Central memory CD8-positive, alpha-beta T cell (primary cell): ENCODE results near the gene ANGPTL8.

Experiments used
- ATAC-seq: fragments of 150-1000 bp; cut with Tn5 transposase; replicated peaks from 2 replicates; pipeline ENCODE4 v1.10.0; 2022; ENCODE audit warnings: mild to moderate bottlenecking, moderate FRiP score, moderate number of reproducible peaks; ENCODE audit not compliant: poor library complexity, severe bottlenecking; ENCODE audit errors: extremely low read depth
- DNase-seq, 2 donors: peaks; one replicate each; pipeline ENCODE4 v3.0.0; 2021; ENCODE audit warnings: low spot score in 2 of 2
- H3K27ac Mint-ChIP-seq: one replicate; pipeline ENCODE4 v1.8.0; 2022; ENCODE audit warnings: low read depth, mild to moderate bottlenecking, moderate library complexity, mixed read lengths
- H3K27me3 Mint-ChIP-seq: one replicate; pipeline ENCODE4 v1.8.0; 2022; ENCODE audit warnings: mixed read lengths
- H3K36me3 Mint-ChIP-seq: one replicate; pipeline ENCODE4 v1.8.0; 2022; ENCODE audit warnings: mild to moderate bottlenecking, moderate library complexity, mixed read lengths; ENCODE audit not compliant: insufficient read depth
- H3K4me1 Mint-ChIP-seq: one replicate; pipeline ENCODE4 v1.8.0; 2022; ENCODE audit warnings: mixed read lengths
- H3K4me3 Mint-ChIP-seq: one replicate; pipeline ENCODE4 v1.8.0; 2022; ENCODE audit warnings: mild to moderate bottlenecking, moderate library complexity, mixed read lengths
- H3K9me3 Mint-ChIP-seq: one replicate; pipeline ENCODE4 v1.8.0; 2022; ENCODE audit warnings: mixed read lengths

Gene ANGPTL8

DNA sequence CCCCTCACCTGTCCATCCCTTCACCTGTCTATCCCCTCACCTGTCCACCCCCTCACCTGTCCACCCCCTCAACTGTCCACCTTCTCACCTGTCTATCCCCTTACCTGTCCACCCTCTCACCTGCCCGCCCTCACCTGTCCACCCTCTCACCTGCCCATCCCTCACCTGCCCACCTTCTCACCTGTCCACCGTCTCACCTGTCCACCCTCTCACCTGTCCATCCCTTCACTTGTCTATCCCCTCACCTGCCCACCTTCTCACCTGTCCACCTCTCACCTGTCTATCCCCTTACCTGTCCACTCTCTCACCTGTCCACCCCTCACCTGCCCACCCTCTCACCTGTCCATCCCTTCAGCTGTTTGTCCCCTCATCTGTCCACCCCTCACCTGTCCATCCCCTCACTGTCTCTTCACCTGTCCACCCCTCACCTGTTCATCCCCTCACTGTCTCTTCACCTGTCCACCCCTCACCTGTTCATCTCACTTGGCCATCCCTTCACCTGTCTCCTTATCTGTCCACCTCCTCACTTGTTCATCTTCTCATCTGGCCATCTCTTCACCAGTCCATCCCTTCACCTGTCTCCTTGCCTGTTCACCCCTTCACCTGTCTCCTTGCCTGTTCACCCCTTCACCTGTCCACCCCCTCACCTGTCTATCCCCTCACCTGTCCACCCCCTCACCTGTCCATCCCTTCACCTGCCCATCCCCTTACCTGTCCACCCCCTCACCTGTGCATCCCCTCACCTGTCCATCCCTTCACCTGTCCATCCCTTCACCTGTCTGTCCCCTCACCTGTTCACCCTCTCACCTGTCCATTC, 29.4 kb upstream of the ANGPTL8 start:
- DNase-seq (no peak), ATAC-seq (no peak)
- H3K27ac Mint-ChIP-seq: peak overlapping the region; percentile 20
- H3K36me3 Mint-ChIP-seq: peaks cover 4% of the 10 kb centered on the region
- peaks cover 10% of the 10 kb centered on the region for H3K27me3 Mint-ChIP-seq
- no peaks in the 10 kb centered on the region for H3K4me1 Mint-ChIP-seq
- no peak overlapping the region for H3K4me3 Mint-ChIP-seq
- H3K9me3 Mint-ChIP-seq: no peaks in the 10 kb centered on the region

- Mint-ChIP-seq H3K4me1 (no peaks in the 10 kb centered on the region), H3K4me3 (no peak overlapping the region), H3K36me3 (peaks cover 4% of the 10 kb centered on the region), H3K27me3 (peaks cover 6% of the 10 kb centered on the region), H3K27ac (no peak overlapping the region), H3K9me3 (no peaks in the 10 kb centered on the region)
- ATAC-seq (no peak), DNase-seq (no peak)
Measured at GRCh38 chr19:11210656-11210928, 28.8 kb upstream of the ANGPTL8 start.

GRCh38 chr19:11214387-11214786, 25.0 kb upstream of the ANGPTL8 start:
- H3K4me3 Mint-ChIP-seq: no peak overlapping the region
- H3K36me3 Mint-ChIP-seq: no peaks in the 10 kb centered on the region
- H3K4me1 Mint-ChIP-seq: no peaks in the 10 kb centered on the region
- DNase-seq (no peak), ATAC-seq (no peak)
- H3K27me3 Mint-ChIP-seq: no peaks in the 10 kb centered on the region
- H3K9me3 Mint-ChIP-seq: no peaks in the 10 kb centered on the region
- no peak overlapping the region for H3K27ac Mint-ChIP-seq

GRCh38 chr19:11221082-11221598, 18.3 kb upstream of the ANGPTL8 start:
- DNase-seq (no peak), ATAC-seq (no peak)
- peaks cover 10% of the 10 kb centered on the region for H3K9me3 Mint-ChIP-seq
- H3K27ac Mint-ChIP-seq: peak overlapping the region; percentile 20
- H3K4me3 Mint-ChIP-seq: no peak overlapping the region
- H3K4me1 Mint-ChIP-seq: no peaks in the 10 kb centered on the region
- no peaks in the 10 kb centered on the region for H3K36me3 Mint-ChIP-seq
- no peaks in the 10 kb centered on the region for H3K27me3 Mint-ChIP-seq

DNA sequence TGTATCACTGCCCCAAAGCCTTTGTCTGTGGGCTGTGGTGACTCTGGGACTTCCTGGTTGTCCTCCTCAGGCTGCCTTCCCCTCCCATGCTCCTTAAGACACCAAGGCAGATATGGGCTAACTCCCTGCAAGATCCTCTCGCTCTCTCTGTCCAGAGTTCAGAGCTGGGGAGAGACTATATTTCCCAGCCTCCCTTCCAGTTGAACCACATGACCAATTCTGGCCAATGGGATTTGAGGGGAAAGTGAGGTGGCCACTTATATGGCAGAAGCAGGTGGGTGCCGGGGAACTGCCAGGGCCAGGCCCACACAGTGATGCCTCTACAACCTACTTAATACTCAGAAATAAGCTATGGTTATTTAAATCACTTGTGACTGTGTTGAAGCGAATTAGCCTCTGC, 16.2 kb upstream of the ANGPTL8 start:
- H3K4me1 Mint-ChIP-seq: no peaks in the 10 kb centered on the region
- no peaks in the 10 kb centered on the region for H3K36me3 Mint-ChIP-seq
- peaks cover 8% of the 10 kb centered on the region for H3K27me3 Mint-ChIP-seq
- H3K4me3 Mint-ChIP-seq: no peak overlapping the region
- H3K9me3 Mint-ChIP-seq: peaks cover 10% of the 10 kb centered on the region
- H3K27ac Mint-ChIP-seq: no peak overlapping the region
- DNase-seq (no peak), ATAC-seq (no peak)

DNA sequence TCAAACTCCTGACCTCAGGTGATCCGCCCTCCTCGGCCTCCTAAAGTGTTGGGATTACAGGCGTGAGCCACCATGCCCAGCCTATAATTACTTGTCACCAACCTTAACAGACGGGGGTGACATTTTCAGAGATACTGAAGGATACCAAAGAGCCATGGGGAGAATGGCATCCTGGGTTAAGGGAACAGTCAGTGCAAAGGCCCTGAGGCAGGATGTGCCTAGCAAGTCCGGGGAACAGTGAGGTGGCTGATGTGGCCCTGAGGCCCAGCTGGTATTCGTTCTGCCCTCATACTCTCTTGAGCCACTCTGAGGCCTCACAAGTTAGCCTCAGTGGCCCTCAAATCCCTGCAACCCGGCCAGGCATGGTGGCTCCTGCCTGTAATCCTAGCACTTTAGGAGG, 15.0 kb upstream of the ANGPTL8 start:
- DNase-seq (no peak), ATAC-seq (no peak)
- Mint-ChIP-seq H3K4me3 (no peak overlapping the region), H3K36me3 (no peaks in the 10 kb centered on the region), H3K9me3 (peaks cover 10% of the 10 kb centered on the region), H3K27me3 (peaks cover 8% of the 10 kb centered on the region), H3K4me1 (no peaks in the 10 kb centered on the region), H3K27ac (no peak overlapping the region)

DNA sequence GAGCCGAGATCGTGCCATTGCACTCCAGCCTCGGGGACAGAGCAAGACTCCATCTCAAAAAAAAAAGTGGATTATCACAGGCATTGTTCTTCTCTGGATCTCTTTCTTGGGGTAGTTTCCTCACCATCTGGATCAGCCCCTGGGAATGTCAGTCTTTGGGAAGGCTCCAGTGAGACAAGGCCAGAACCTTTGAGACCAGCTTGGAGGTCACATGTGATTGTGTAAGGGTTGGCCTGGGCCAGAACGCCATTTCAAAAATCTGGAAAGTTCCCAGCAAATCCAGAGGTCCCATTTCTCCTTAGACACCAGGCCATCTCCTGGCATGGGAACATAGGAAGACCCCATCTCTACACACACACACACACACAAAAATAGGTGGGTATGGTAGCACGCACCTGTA, 14.2 kb upstream of the ANGPTL8 start:
- Mint-ChIP-seq H3K9me3 (peaks cover 10% of the 10 kb centered on the region), H3K4me3 (no peak overlapping the region), H3K4me1 (no peaks in the 10 kb centered on the region), H3K27ac (no peak overlapping the region), H3K27me3 (peaks cover 8% of the 10 kb centered on the region), H3K36me3 (no peaks in the 10 kb centered on the region)
- no peak for DNase-seq
- ATAC-seq: no peak

DNA sequence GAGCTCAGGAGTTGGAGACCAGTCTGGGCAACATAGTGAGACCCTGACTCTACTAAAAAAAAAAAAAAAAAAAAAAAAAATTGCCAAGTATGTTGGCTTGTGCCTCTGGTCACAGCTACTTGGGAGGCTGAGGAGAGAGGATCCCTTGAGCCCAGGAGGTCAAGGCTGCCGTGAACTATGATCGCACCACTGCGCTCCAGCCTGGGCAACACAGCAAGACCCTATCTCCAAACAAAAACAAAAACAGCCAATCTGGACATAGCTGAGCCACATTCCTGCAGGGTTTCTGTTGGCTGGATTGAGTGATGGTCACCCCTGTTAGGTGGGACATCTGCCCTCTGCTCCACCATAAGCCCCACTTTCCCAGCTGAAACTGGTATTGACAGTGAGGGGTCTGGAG, 13.6 kb upstream of the ANGPTL8 start:
- Mint-ChIP-seq H3K4me1 (no peaks in the 10 kb centered on the region), H3K27me3 (peaks cover 8% of the 10 kb centered on the region), H3K36me3 (no peaks in the 10 kb centered on the region), H3K27ac (no peak overlapping the region), H3K9me3 (peaks cover 5% of the 10 kb centered on the region), H3K4me3 (no peak overlapping the region)
- DNase-seq: no peak
- no peak for ATAC-seq

DNA sequence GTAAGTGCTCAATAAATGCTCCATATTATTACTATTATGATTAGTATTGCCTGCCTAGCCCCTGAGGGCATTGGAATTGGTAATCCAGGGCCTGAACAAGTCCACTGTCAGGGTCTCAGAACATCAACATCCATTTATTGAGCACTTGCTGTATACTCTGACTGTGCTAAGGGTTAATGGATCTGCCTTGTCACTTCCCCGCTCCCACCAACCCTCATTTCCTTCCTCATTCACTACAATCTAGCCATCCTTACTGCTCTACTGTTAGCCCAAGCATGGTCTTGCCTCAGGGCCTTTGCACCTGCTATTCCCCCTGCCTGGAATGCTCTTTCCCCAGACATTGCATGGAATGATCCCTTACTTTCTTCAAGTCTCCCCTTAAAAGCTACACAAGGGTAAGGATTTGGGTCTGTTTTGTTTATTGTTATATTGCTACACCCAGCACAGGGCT, 12.7 kb upstream of the ANGPTL8 start:
- ATAC-seq (no peak), DNase-seq (no peak)
- peaks cover 8% of the 10 kb centered on the region for H3K27me3 Mint-ChIP-seq
- no peaks in the 10 kb centered on the region for H3K4me1 Mint-ChIP-seq
- H3K27ac Mint-ChIP-seq: no peak overlapping the region
- H3K4me3 Mint-ChIP-seq: no peak overlapping the region
- no peaks in the 10 kb centered on the region for H3K36me3 Mint-ChIP-seq
- no peaks in the 10 kb centered on the region for H3K9me3 Mint-ChIP-seq

- Mint-ChIP-seq H3K4me1 (no peaks in the 10 kb centered on the region), H3K36me3 (no peaks in the 10 kb centered on the region), H3K9me3 (no peaks in the 10 kb centered on the region), H3K27me3 (peaks cover 8% of the 10 kb centered on the region), H3K4me3 (no peak overlapping the region), H3K27ac (no peak overlapping the region)
- DNase-seq (no peak), ATAC-seq (no peak)
Measured at GRCh38 chr19:11227195-11227886, 12.1 kb upstream of the ANGPTL8 start.

GRCh38 chr19:11230621-11231386, 8.6 kb upstream of the ANGPTL8 start:
- H3K4me1 Mint-ChIP-seq: no peaks in the 10 kb centered on the region
- DNase-seq: no peak
- no peak overlapping the region for H3K4me3 Mint-ChIP-seq
- H3K27me3 Mint-ChIP-seq: peaks cover 8% of the 10 kb centered on the region
- no peak for ATAC-seq
- no peaks in the 10 kb centered on the region for H3K36me3 Mint-ChIP-seq
- H3K27ac Mint-ChIP-seq: no peak overlapping the region
- no peaks in the 10 kb centered on the region for H3K9me3 Mint-ChIP-seq

- Mint-ChIP-seq H3K9me3 (no peaks in the 10 kb centered on the region), H3K27ac (no peak overlapping the region), H3K36me3 (no peaks in the 10 kb centered on the region), H3K27me3 (no peaks in the 10 kb centered on the region), H3K4me3 (no peak overlapping the region), H3K4me1 (no peaks in the 10 kb centered on the region)
- ATAC-seq (no peak), DNase-seq (no peak)
Measured at GRCh38 chr19:11232555-11232954, 6.9 kb upstream of the ANGPTL8 start.
